Measurements from ENCODE around the gene BLTP2.

GRCh38 chr17:28675980-28676379 is 31.0 kb upstream of the BLTP2 start:
- peak; percentile 47 for TF ChIP-seq CTCF (IDR thresholded peaks at IDR 0.05; ENCODE audit: poor library complexity)
- no peak for TF ChIP-seq EZH2 (IDR thresholded peaks at IDR 0.05; ENCODE audit: borderline replicate concordance)
- TF ChIP-seq EZH2phosphoT487 (IDR thresholded peaks at IDR 0.05; ENCODE audit: low read depth, severe bottlenecking, unreplicated experiment), result no peak
